ENCODE data around the gene LGALS3BP. TPM values are rescaled to one million over a fixed set of nuclear protein-coding genes. Genes with fewer than 3 reads are reported as not detected.

LGALS3BP gene
- total and polyA plus RNA-seq, 2 of the 13 experiments (the other 11 are each of a cell fraction or from before 2014, with no cell fraction given), result 137 to 332 TPM

GRCh38 chr17:78977997-78978973, 1.4 kb downstream of the LGALS3BP start (continued):
- peak; percentile 66; the same call in 1 of the 2 replicates for TF ChIP-seq ZNF572 (CRISPR knock-in tag; IDR thresholded peaks at IDR 0.05)
- 0 out of 2 replicates have a peak, but pooled peaks have one; percentile 16 for TF ChIP-seq PATZ1 (CRISPR knock-in tag; IDR thresholded peaks at IDR 0.05)
- TF ChIP-seq ZNF574 (CRISPR knock-in tag; IDR thresholded peaks at IDR 0.05), result 0 out of 2 replicates have a peak, but pooled peaks have one; percentile 31
- TF ChIP-seq, protein P1, sequence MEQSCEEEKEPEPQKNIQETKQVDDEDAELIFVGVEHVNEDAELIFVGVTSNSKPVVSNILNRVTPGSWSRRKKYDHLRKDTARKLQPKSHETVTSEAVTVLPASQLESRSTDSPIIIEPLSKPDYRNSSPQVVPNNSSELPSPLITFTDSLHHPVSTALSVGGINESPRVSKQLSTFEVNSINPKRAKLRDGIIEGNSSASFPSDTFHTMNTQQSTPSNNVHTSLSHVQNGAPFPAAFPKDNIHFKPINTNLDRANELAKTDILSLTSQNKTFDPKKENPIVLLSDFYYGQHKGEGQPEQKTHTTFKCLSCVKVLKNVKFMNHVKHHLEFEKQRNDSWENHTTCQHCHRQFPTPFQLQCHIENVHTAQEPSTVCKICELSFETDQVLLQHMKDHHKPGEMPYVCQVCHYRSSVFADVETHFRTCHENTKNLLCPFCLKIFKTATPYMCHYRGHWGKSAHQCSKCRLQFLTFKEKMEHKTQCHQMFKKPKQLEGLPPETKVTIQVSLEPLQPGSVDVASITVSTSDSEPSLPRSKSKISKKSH (CRISPR knock-in tag; IDR thresholded peaks at IDR 0.05; ENCODE audit: borderline replicate concordance), result 0 out of 2 replicates have a peak, but pooled peaks have one; percentile 44
- TF ChIP-seq, protein P2, sequence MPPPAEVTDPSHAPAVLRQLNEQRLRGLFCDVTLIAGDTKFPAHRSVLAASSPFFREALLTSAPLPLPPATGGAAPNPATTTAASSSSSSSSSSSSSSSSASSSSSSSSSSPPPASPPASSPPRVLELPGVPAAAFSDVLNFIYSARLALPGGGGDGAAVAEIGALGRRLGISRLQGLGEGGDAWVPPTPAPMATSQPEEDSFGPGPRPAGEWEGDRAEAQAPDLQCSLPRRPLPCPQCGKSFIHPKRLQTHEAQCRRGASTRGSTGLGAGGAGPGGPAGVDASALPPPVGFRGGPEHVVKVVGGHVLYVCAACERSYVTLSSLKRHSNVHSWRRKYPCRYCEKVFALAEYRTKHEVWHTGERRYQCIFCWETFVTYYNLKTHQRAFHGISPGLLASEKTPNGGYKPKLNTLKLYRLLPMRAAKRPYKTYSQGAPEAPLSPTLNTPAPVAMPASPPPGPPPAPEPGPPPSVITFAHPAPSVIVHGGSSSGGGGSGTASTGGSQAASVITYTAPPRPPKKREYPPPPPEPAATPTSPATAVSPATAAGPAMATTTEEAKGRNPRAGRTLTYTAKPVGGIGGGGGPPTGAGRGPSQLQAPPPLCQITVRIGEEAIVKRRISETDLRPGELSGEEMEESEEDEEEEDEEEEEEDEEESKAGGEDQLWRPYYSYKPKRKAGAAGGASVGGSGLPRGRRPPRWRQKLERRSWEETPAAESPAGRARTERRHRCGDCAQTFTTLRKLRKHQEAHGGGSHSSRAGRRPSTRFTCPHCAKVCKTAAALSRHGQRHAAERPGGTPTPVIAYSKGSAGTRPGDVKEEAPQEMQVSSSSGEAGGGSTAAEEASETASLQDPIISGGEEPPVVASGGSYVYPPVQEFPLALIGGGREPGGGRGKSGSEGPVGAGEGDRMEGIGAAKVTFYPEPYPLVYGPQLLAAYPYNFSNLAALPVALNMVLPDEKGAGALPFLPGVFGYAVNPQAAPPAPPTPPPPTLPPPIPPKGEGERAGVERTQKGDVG (CRISPR knock-in tag; IDR thresholded peaks at IDR 0.05; ENCODE audit: borderline replicate concordance), result peak; percentile 59; the same call in 1 of the 2 replicates
- TF ChIP-seq, protein P3, sequence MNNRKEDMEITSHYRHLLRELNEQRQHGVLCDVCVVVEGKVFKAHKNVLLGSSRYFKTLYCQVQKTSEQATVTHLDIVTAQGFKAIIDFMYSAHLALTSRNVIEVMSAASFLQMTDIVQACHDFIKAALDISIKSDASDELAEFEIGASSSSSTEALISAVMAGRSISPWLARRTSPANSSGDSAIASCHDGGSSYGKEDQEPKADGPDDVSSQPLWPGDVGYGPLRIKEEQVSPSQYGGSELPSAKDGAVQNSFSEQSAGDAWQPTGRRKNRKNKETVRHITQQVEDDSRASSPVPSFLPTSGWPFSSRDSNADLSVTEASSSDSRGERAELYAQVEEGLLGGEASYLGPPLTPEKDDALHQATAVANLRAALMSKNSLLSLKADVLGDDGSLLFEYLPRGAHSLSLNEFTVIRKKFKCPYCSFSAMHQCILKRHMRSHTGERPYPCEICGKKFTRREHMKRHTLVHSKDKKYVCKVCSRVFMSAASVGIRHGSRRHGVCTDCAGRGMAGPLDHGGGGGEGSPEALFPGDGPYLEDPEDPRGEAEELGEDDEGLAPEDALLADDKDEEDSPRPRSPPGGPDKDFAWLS (CRISPR knock-in tag; IDR thresholded peaks at IDR 0.05; ENCODE audit: borderline replicate concordance), result no peak
- peak; percentile 36 for TF ChIP-seq AGO2 (optimal IDR thresholded peaks at IDR 0.05; ENCODE audit: low read depth, low read length)
- peak; percentile 53 for TF ChIP-seq ZFY (CRISPR knock-in tag; IDR thresholded peaks at IDR 0.05)
- TF ChIP-seq, protein P4, sequence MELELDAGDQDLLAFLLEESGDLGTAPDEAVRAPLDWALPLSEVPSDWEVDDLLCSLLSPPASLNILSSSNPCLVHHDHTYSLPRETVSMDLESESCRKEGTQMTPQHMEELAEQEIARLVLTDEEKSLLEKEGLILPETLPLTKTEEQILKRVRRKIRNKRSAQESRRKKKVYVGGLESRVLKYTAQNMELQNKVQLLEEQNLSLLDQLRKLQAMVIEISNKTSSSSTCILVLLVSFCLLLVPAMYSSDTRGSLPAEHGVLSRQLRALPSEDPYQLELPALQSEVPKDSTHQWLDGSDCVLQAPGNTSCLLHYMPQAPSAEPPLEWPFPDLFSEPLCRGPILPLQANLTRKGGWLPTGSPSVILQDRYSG (CRISPR knock-in tag; IDR thresholded peaks at IDR 0.05), result no peak
- 0 out of 2 replicates have a peak, but pooled peaks have one; percentile 19 for TF ChIP-seq GATAD2A (CRISPR knock-in tag; IDR thresholded peaks at IDR 0.05)
- no peak for TF ChIP-seq ZNF782 (CRISPR knock-in tag; IDR thresholded peaks at IDR 0.05; ENCODE audit: borderline replicate concordance)
- 0 out of 2 replicates have a peak, but pooled peaks have one; percentile 38 for TF ChIP-seq MXD1 (CRISPR knock-in tag; IDR thresholded peaks at IDR 0.05)

Measured in HepG2 (cell line).